Tibial artery (tissue), 4 donors: ENCODE data around the gene PRSS27.
A peak's percentile ranks its signal among the peaks of the same experiment; 100 is the strongest.
"Not testable (repeated sequence)": the region's sequence is repeated elsewhere in the genome, so short reads cannot be mapped to it uniquely, and the experiment has no call there.

Experiments
- DNase-seq, 2 donors: peaks; one replicate each; pipeline ENCODE4 v3.0.0-alpha.2; 2019
- H3K27ac ChIP-seq, 2 donors: fragments of 200-600 bp; sonication (generic) in 1 of 2; 1 replicate in 1 of 2; 2 replicates in 1 of 2; pipeline ENCODE4 v1.5.1; 2018 to 2019; ENCODE audit warnings: mild to moderate bottlenecking in 1 of 2
- H3K27me3 ChIP-seq, 2 donors: fragments of 200-600 bp; sonication (generic) in 1 of 2; one replicate each; pipeline versions ENCODE4 v1.5.1 to v1.6.0; 2016 to 2019
- H3K36me3 ChIP-seq, 3 donors: fragments of 200-600 bp; sonication (generic) in 2 of 3; one replicate each; pipeline ENCODE4 v1.5.1; 2016 to 2019; ENCODE audit warnings: mild to moderate bottlenecking in 2 of 3
- H3K4me1 ChIP-seq, 4 donors: fragments of 200-600 bp; sonication (generic) in 2 of 4; 1 replicate in 3 of 4; 2 replicates in 1 of 4; pipeline ENCODE4 v1.5.1; 2016 to 2019
- H3K4me3 ChIP-seq, 2 donors: fragments of 200-600 bp; sonication (generic) in 1 of 2; 1 replicate in 1 of 2; 2 replicates in 1 of 2; pipeline ENCODE4 v1.5.1; 2018 to 2019; ENCODE audit warnings: mild to moderate bottlenecking in 2 of 2
- H3K9me3 ChIP-seq, 3 donors: fragments of 200-600 bp; sonication (generic) in 1 of 3; one replicate each; pipeline ENCODE4 v1.5.1; 2016 to 2019
- CTCF ChIP-seq, 2 experiments: fragments of 200-600 bp in 1 of 2; fragments of 450-650 bp in 1 of 2; IDR thresholded peaks; one replicate each; pipeline ENCODE4 v1.5.1; 2017 to 2019; ENCODE audit warnings: antibody characterized with exemption in 2 of 2, mild to moderate bottlenecking in 1 of 2, moderate library complexity in 1 of 2
- intact Hi-C: fragments of 100-400 bp; cut with DNase I; formaldehyde crosslinking; loops from one replicate; pipeline ENCODE4 v1.15.0; 2023; ENCODE audit warnings: low total_unique reads

Gene PRSS27

GRCh38 chr16:2734844-2735515 is 15.0 kb upstream of the PRSS27 start:
- intact Hi-C loops: loop anchor here (10.0 kb wide), 1 partner anchor 120 kb away; the partner anchor contains the start of gene PRSS22

GRCh38 chr16:2728034-2728433 is 8.0 kb upstream of the PRSS27 start:
- H3K36me3 ChIP-seq: no peaks in the 10 kb centered on the region
- TF ChIP-seq CTCF (IDR thresholded peaks at IDR 0.05): no peak
- no peak overlapping the region for H3K4me3 ChIP-seq
- intact Hi-C loops: no loop called here
- H3K9me3 ChIP-seq: no peaks in the 10 kb centered on the region
- H3K27ac ChIP-seq: no peak overlapping the region
- no peak for DNase-seq
- H3K4me1 ChIP-seq: no peaks in the 10 kb centered on the region
- H3K27me3 ChIP-seq: peaks cover 0 to 16% of the 10 kb centered on the region in 2 donors

More at GRCh38 chr16:2734844-2735515, 15.0 kb upstream of the PRSS27 start:
- no peak for DNase-seq
- H3K9me3 ChIP-seq: no peaks in the 10 kb centered on the region
- no peaks in the 10 kb centered on the region for H3K4me1 ChIP-seq
- no peaks in the 10 kb centered on the region for H3K36me3 ChIP-seq
- no peak for TF ChIP-seq CTCF (IDR thresholded peaks at IDR 0.05)
- H3K27me3 ChIP-seq: peaks cover 0 to 41% of the 10 kb centered on the region in 2 donors
- no peak overlapping the region for H3K4me3 ChIP-seq
- H3K27ac ChIP-seq: no peak overlapping the region

- no peaks in the 10 kb centered on the region for H3K9me3 ChIP-seq
- no peak overlapping the region for H3K27ac ChIP-seq
- H3K27me3 ChIP-seq: peaks cover 0 to 16% of the 10 kb centered on the region in 2 donors
- intact Hi-C loops: no loop called here
- no peak overlapping the region for H3K4me3 ChIP-seq
- no peak for TF ChIP-seq CTCF (IDR thresholded peaks at IDR 0.05)
- H3K36me3 ChIP-seq: no peaks in the 10 kb centered on the region
- no peaks in the 10 kb centered on the region for H3K4me1 ChIP-seq
- no peak for DNase-seq
These were observed 6.9 kb upstream of the PRSS27 start for GRCh38 chr16:2726923-2727322.

GRCh38 chr16:2724816-2725348 is 4.9 kb upstream of the PRSS27 start:
- H3K4me3 ChIP-seq: no peak overlapping the region
- no peak for TF ChIP-seq CTCF (IDR thresholded peaks at IDR 0.05)
- H3K9me3 ChIP-seq: no peaks in the 10 kb centered on the region
- H3K4me1 ChIP-seq: peaks cover 0 to 15% (median 10%) of the 10 kb centered on the region in 4 donors
- no peak overlapping the region for H3K27ac ChIP-seq
- H3K27me3 ChIP-seq: peaks cover 0 to 16% of the 10 kb centered on the region in 2 donors
- H3K36me3 ChIP-seq: no peaks in the 10 kb centered on the region
- DNase-seq: no peak
- intact Hi-C loops: no loop called here

GRCh38 chr16:2724088-2724676 is 4.2 kb upstream of the PRSS27 start:
- TF ChIP-seq CTCF (IDR thresholded peaks at IDR 0.05): no peak

GRCh38 chr16:2721634-2722173 is 1.7 kb upstream of the PRSS27 start:
- intact Hi-C loops, DNase-seq, H3K36me3 ChIP-seq, H3K9me3 ChIP-seq: not testable (repeated sequence)
- peaks cover 0 to 19% of the 10 kb centered on the region in 2 donors for H3K27me3 ChIP-seq
- H3K27ac ChIP-seq: peak overlapping the region; percentile 50 to 55
- H3K4me1 ChIP-seq: peaks cover 0 to 24% (median 10%) of the 10 kb centered on the region in 4 donors
- H3K4me3 ChIP-seq: peak overlapping the region; percentile 61 to 67

More at GRCh38 chr16:2724088-2724676, 4.2 kb upstream of the PRSS27 start:
- DNase-seq: no peak
- peaks cover 0 to 22% (median 10%) of the 10 kb centered on the region in 4 donors for H3K4me1 ChIP-seq
- H3K27me3 ChIP-seq: peaks cover 0 to 16% of the 10 kb centered on the region in 2 donors
- no peaks in the 10 kb centered on the region for H3K36me3 ChIP-seq
- no peak overlapping the region for H3K4me3 ChIP-seq
- intact Hi-C loops: no loop called here
- H3K9me3 ChIP-seq: no peaks in the 10 kb centered on the region
- no peak overlapping the region for H3K27ac ChIP-seq
